ENCODE measurements around the gene RAMP3. TPM values are rescaled to one million over a fixed set of nuclear protein-coding genes. Genes with fewer than 3 reads are reported as not detected.

RAMP3 gene
- total and polyA plus RNA-seq, 5 donors from 2014 or later, result not detected

DNA sequence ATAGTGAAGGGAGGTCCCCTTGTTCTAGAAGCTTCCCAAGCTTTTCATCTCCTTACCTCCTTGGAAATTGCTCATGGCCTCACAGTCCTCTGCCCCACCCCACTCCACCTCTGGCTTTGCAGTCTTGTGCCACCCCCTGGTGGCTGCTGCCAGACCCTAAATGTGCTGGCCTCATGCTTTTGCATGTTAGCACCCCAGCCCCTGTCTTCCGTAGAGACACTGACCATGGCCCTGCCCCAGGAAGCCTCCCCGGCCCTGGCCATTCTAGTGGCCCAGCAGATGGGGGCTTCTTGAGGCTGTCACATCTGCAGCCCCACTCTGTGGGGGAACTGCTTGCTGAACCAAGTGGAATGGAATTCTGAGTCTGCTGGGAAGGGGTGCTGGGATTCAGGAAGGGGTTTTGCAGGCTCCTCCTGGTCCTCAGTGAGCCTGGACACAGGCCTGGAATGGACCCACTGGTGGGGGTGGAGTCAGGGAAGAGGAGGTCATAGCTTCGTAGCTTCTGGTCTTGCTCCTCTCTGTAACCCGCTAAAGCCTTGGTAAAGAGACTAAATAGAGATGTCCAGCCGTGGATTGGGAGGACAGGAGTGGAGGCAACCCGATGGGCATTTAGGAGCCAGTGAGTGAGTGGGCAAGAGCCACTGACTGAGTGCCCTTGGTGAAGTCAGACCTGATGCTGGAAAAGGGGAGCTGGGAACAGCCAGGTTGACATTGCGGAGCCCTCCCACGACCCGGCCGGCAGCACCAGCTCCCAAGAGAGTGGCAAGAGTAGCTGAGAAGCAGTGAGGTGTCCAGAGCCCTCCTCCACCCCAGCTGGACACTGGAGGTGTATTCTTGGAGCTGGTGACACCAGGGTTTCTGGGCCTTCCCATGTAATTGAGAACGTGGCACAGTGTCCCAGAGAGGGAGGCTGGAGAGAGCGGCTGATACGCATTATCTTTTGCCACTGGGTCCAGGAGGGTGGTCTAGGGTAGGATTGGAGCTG, 20.9 kb downstream of the RAMP3 start:
- no peak overlapping the region for H3K27ac Mint-ChIP-seq
- H3K4me3 Mint-ChIP-seq, result no peak overlapping the region

DNA sequence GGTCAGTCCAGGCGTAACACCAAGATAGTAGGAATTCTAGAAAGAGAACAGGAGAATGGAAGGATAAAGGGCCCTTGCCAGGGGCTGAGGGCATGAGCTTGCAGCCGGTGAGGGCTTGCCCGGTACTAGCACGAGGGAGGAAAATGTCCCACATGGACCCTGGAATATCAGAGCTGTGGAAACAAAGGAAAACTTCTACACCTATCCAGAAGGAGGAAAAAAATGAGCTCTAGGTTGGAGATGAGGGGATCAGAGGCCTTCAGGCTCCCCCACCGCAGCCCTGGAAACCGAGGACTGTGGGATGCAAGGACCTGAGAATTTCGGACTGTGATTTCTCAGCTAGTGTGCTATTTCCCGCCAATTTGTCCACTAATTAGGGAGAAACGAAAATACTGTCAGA, 22.1 kb downstream of the RAMP3 start:
- H3K4me1 Mint-ChIP-seq, result no peaks in the 10 kb centered on the region
- no peak overlapping the region for H3K4me3 Mint-ChIP-seq
- H3K27ac ChIP-seq (ENCODE audit: insufficient read depth, low read length, poor library complexity, severe bottlenecking), result no peak overlapping the region
- H3K27me3 ChIP-seq (ENCODE audit: control insufficient read depth, insufficient read depth, low read length), result no peaks in the 10 kb centered on the region
- H3K36me3 ChIP-seq (ENCODE audit: control insufficient read depth, insufficient read depth, low read length), result no peaks in the 10 kb centered on the region
- no peak for ATAC-seq (ENCODE audit: low read depth in 2 of 2)
- no peak overlapping the region for H3K4me3 ChIP-seq (ENCODE audit: low read depth, low read length)
- no peaks in the 10 kb centered on the region for H3K9me3 ChIP-seq (ENCODE audit: control insufficient read depth in 2 of 2, low read length in 2 of 2)
- peaks cover 4% of the 10 kb centered on the region for H3K27me3 Mint-ChIP-seq
- no peak for DNase-seq
- no peaks in the 10 kb centered on the region for H3K36me3 Mint-ChIP-seq
- no peak overlapping the region for H3K27ac Mint-ChIP-seq
- H3K9me3 Mint-ChIP-seq, result no peaks in the 10 kb centered on the region
- no peaks in the 10 kb centered on the region for H3K4me1 ChIP-seq (ENCODE audit: control insufficient read depth, insufficient read depth, low read length, poor library complexity, severe bottlenecking)

More for the DNA sequence above, 20.9 kb downstream of the RAMP3 start:
- H3K36me3 Mint-ChIP-seq, result no peaks in the 10 kb centered on the region
- H3K9me3 ChIP-seq (ENCODE audit: control insufficient read depth in 2 of 2, low read length in 2 of 2), result no peaks in the 10 kb centered on the region
- ATAC-seq (ENCODE audit: low read depth in 2 of 2), result no peak
- no peaks in the 10 kb centered on the region for H3K9me3 Mint-ChIP-seq
- no peaks in the 10 kb centered on the region for H3K36me3 ChIP-seq (ENCODE audit: control insufficient read depth, insufficient read depth, low read length)
- H3K4me1 Mint-ChIP-seq, result no peaks in the 10 kb centered on the region
- H3K27me3 ChIP-seq (ENCODE audit: control insufficient read depth, insufficient read depth, low read length), result no peaks in the 10 kb centered on the region
- no peaks in the 10 kb centered on the region for H3K4me1 ChIP-seq (ENCODE audit: control insufficient read depth, insufficient read depth, low read length, poor library complexity, severe bottlenecking)
- no peak overlapping the region for H3K4me3 ChIP-seq (ENCODE audit: low read depth, low read length)
- peaks cover 4% of the 10 kb centered on the region for H3K27me3 Mint-ChIP-seq
- DNase-seq, result no peak
- H3K27ac ChIP-seq (ENCODE audit: insufficient read depth, low read length, poor library complexity, severe bottlenecking), result no peak overlapping the region

DNA sequence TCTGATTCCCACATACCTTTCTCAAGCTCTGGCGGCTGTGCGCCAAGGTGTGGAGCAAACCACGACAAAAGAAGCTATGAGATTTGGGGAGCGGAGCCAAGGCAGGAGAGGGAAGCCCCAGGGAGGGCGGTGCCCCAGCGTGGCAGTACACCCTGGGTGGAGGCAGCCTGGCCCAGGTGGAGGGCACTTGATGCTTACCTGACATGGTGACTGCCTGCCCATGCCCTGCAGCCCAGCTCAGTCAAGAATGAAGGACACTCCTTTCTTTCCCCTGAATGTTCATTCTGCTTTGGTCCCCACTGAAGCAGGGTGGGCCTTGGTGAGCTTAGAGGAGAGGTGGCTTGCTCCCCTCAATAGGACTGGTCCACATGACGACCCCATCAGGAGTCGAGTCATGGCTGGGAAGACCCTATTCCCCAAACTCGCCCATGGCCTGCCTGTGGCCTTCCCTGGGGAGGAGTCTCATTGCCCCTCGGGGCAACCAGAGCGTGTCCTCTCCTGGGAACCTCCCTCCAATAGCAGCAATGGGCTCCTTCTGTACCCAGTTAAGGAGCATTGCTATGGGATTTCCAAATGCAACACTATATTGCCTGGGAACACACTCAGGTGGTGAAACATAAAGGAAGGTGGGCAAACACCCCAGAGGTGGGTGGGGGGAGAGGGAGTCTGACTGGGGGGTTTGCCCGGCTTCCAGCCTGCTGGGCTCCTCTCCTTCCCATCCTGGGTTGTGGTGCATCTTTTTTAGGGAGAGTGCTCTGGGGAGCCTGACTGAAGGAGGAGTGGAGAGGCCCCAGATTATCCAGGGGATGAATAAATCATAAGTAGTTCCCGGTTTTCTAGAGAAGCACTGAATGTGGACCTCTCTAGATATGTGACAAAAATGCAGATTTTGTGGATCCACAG, 22.7 kb downstream of the RAMP3 start:
- Histone ChIP-seq H3K36me3 (ENCODE audit: control insufficient read depth, insufficient read depth, low read length) (no peaks in the 10 kb centered on the region), H3K4me1 (ENCODE audit: control insufficient read depth, insufficient read depth, low read length, poor library complexity, severe bottlenecking) (no peaks in the 10 kb centered on the region), H3K27ac (ENCODE audit: insufficient read depth, low read length, poor library complexity, severe bottlenecking) (no peak overlapping the region), H3K4me3 (ENCODE audit: low read depth, low read length) (no peak overlapping the region), H3K9me3 (ENCODE audit: control insufficient read depth in 2 of 2, low read length in 2 of 2) (no peaks in the 10 kb centered on the region), H3K27me3 (ENCODE audit: control insufficient read depth, insufficient read depth, low read length) (no peaks in the 10 kb centered on the region)
- DNase-seq (no peak), ATAC-seq (ENCODE audit: low read depth in 2 of 2) (no peak)
- H3K9me3 Mint-ChIP-seq, result no peaks in the 10 kb centered on the region
- peaks cover 4% of the 10 kb centered on the region for H3K27me3 Mint-ChIP-seq
- no peak overlapping the region for H3K27ac Mint-ChIP-seq
- no peaks in the 10 kb centered on the region for H3K36me3 Mint-ChIP-seq
- H3K4me1 Mint-ChIP-seq, result no peaks in the 10 kb centered on the region
- H3K4me3 Mint-ChIP-seq, result no peak overlapping the region

DNA sequence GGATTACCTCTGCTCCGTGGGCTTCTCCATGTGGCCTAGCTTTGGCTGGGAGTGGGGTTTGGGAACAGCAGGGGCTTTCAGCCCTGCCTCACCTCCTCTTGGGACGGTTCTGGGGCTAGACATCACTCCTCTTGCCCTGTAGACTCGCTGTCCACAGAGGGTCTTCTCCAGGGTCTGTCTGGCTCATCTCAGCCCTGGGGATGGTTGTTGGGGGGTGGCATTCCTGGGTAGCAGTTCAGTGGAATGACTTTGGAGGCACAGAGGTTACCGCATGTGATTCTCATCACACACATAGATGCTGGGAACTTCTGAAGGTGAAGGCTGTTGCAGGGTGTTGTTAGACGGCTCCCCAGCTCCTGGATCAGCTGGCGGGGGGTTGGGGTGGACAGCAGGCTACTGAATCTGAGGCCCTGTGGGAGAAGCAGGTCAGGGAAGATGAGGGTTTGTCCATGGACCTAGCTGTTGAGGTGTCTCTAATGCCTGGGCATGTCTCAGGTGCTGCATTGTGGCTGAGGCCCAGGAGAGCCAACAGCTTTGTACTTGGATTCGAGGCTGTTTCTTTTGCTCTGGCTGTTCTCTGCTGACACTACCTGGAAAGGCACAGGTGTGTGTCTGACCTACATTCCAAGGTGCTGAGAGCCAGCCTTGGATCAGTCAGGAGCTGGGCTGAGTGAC, 23.8 kb downstream of the RAMP3 start:
- H3K4me1 ChIP-seq (ENCODE audit: control insufficient read depth, insufficient read depth, low read length, poor library complexity, severe bottlenecking), result no peaks in the 10 kb centered on the region
- no peak overlapping the region for H3K27ac ChIP-seq (ENCODE audit: insufficient read depth, low read length, poor library complexity, severe bottlenecking)
- Mint-ChIP-seq H3K9me3 (no peaks in the 10 kb centered on the region), H3K4me3 (no peak overlapping the region), H3K27ac (peak overlapping the region in 1 of 3 donors; percentile 14), H3K4me1 (no peaks in the 10 kb centered on the region), H3K27me3 (no peaks in the 10 kb centered on the region), H3K36me3 (no peaks in the 10 kb centered on the region)
- H3K27me3 ChIP-seq (ENCODE audit: control insufficient read depth, insufficient read depth, low read length), result no peaks in the 10 kb centered on the region
- no peaks in the 10 kb centered on the region for H3K36me3 ChIP-seq (ENCODE audit: control insufficient read depth, insufficient read depth, low read length)
- H3K4me3 ChIP-seq (ENCODE audit: low read depth, low read length), result no peak overlapping the region
- DNase-seq, result no peak
- no peak for ATAC-seq (ENCODE audit: low read depth in 2 of 2)
- H3K9me3 ChIP-seq (ENCODE audit: control insufficient read depth in 2 of 2, low read length in 2 of 2), result no peaks in the 10 kb centered on the region

DNA sequence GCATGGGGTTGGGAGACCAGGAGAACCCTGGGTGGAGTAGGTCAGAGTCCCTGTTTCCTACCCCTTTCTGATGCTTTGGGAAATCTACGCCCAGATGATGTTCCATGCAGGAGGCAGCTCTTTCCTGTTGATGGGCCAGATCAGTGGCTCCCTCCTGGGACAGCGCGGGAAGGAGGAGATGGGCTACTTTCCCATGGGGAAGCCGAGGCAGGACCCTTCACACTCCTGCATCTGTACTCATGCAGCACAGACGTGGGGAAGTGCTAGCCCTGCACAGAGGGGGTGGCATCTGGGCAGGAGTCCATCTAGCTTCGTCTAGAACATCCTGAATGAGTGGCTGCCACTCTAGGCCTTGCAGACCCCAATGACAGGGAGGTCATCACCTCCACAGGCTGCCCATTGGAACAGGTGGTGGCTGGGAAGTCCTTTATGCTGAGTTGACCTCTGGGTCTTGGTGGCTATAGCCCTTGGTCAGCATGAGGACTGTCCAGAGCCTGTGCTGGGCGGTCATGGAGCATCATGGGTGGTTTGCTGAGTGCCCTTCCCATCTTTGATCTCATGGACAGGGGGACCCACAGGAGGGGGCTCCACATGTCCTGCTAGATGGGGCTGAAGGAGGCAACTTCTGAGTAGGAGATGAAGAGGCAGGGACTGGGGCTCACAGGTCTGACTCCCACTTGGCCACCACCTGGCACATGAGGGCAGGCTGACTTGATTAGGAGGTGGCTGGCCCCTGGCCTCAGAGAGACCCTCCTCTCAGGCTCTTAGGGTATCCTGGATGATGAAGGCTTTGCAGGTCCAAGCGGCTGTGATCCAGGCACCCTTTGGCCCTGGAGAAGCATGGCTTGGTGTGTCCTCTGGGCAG, 24.6 kb downstream of the RAMP3 start:
- ATAC-seq (ENCODE audit: low read depth in 2 of 2) (no peak), DNase-seq (no peak)
- H3K4me1 ChIP-seq (ENCODE audit: control insufficient read depth, insufficient read depth, low read length, poor library complexity, severe bottlenecking), result no peaks in the 10 kb centered on the region

DNA sequence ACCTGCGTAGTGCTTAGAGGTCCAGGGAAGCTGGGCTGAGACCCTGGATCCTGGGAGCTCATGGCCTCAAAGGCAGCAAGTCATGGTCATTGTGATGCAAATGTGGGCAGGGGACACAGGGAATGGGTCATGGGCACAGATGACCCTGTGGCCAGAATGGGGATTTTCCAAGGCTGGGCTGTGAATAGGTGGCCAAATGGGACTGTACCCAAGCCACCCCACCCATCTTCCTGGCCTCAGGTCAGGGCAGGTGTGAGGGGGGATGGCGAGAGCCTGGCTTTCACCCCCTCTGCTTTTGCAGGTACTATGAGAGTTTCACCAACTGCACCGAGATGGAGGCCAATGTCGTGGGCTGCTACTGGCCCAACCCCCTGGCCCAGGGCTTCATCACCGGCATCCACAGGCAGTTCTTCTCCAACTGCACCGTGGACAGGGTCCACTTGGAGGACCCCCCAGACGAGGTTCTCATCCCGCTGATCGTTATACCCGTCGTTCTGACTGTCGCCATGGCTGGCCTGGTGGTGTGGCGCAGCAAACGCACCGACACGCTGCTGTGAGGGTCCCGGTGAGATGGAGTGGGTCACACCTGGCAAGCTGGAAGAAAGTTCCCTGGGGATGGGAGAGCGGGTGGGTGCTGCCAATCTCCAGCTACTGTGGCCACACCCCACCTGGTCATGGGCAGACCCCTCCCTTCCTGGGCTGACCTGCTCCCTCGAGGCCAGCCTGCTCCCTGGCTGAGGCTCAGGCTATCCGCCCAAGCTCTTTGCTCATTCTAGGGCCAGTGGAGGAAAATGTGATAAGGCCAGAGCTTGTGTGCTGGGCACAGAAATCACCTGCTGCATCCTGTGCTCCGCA, 25.5 kb downstream of the RAMP3 start:
- no peaks in the 10 kb centered on the region for H3K4me1 ChIP-seq (ENCODE audit: control insufficient read depth, insufficient read depth, low read length, poor library complexity, severe bottlenecking)
- no peak overlapping the region for H3K4me3 ChIP-seq (ENCODE audit: low read depth, low read length)
- H3K4me3 Mint-ChIP-seq, result no peak overlapping the region
- peaks cover 0 to 2% (median 0%) of the 10 kb centered on the region in 7 donors for H3K9me3 Mint-ChIP-seq
- H3K36me3 Mint-ChIP-seq, result no peaks in the 10 kb centered on the region
- DNase-seq (no peak), ATAC-seq (ENCODE audit: low read depth in 2 of 2) (no peak)
- H3K27me3 Mint-ChIP-seq, result no peaks in the 10 kb centered on the region
- H3K27ac Mint-ChIP-seq, result no peak overlapping the region
- H3K36me3 ChIP-seq (ENCODE audit: control insufficient read depth, insufficient read depth, low read length), result no peaks in the 10 kb centered on the region
- no peaks in the 10 kb centered on the region for H3K27me3 ChIP-seq (ENCODE audit: control insufficient read depth, insufficient read depth, low read length)
- no peaks in the 10 kb centered on the region for H3K9me3 ChIP-seq (ENCODE audit: control insufficient read depth in 2 of 2, low read length in 2 of 2)
- no peak overlapping the region for H3K27ac ChIP-seq (ENCODE audit: insufficient read depth, low read length, poor library complexity, severe bottlenecking)
- H3K4me1 Mint-ChIP-seq, result no peaks in the 10 kb centered on the region

More for the DNA sequence above, 24.6 kb downstream of the RAMP3 start:
- Mint-ChIP-seq H3K4me1 (no peaks in the 10 kb centered on the region), H3K27ac (no peak overlapping the region), H3K27me3 (no peaks in the 10 kb centered on the region), H3K36me3 (no peaks in the 10 kb centered on the region), H3K9me3 (peaks cover 0 to 2% (median 0%) of the 10 kb centered on the region in 7 donors), H3K4me3 (no peak overlapping the region)
- Histone ChIP-seq H3K27ac (ENCODE audit: insufficient read depth, low read length, poor library complexity, severe bottlenecking) (no peak overlapping the region), H3K36me3 (ENCODE audit: control insufficient read depth, insufficient read depth, low read length) (no peaks in the 10 kb centered on the region), H3K9me3 (ENCODE audit: control insufficient read depth in 2 of 2, low read length in 2 of 2) (no peaks in the 10 kb centered on the region), H3K4me3 (ENCODE audit: low read depth, low read length) (no peak overlapping the region), H3K27me3 (ENCODE audit: control insufficient read depth, insufficient read depth, low read length) (no peaks in the 10 kb centered on the region)
